Dedifferentiated amniotic fluid mesenchymal stem cell (primary cell): ENCODE measurements around the gene ARMC9.

Experiments used
- DNase-seq: peaks from one replicate; pipeline ENCODE4 v3.0.0-alpha.2; 2016; ENCODE audit errors: extremely low spot score

The ARMC9 gene

GRCh38 chr2:231204581-231204980 lies 6.2 kb downstream of the ARMC9 start:
- DNase-seq = no peak

GRCh38 chr2:231207734-231208133 lies 9.3 kb downstream of the ARMC9 start:
- no peak for DNase-seq

GRCh38 chr2:231210782-231211181 lies 12.4 kb downstream of the ARMC9 start:
- DNase-seq = no peak

GRCh38 chr2:231211486-231211885 lies 13.1 kb downstream of the ARMC9 start:
- no peak for DNase-seq

GRCh38 chr2:231212329-231212845 lies 14.0 kb downstream of the ARMC9 start:
- no peak for DNase-seq

GRCh38 chr2:231213931-231214642 lies 15.7 kb downstream of the ARMC9 start:
- no peak for DNase-seq

GRCh38 chr2:231218366-231218765 lies 19.9 kb downstream of the ARMC9 start:
- no peak for DNase-seq

GRCh38 chr2:231219289-231219688 lies 20.9 kb downstream of the ARMC9 start:
- DNase-seq = no peak

GRCh38 chr2:231221761-231222160 lies 23.3 kb downstream of the ARMC9 start:
- DNase-seq = no peak

- peak; percentile 72 for DNase-seq
Measured at GRCh38 chr2:231222318-231223000, 24.0 kb downstream of the ARMC9 start.

GRCh38 chr2:231223001-231223375 lies 24.6 kb downstream of the ARMC9 start:
- no peak for DNase-seq

GRCh38 chr2:231223458-231223976 lies 25.1 kb downstream of the ARMC9 start:
- no peak for DNase-seq

GRCh38 chr2:231227310-231228162 lies 29.1 kb downstream of the ARMC9 start:
- DNase-seq = peak; percentile 88

- no peak for DNase-seq
Measured at GRCh38 chr2:231228223-231228622, 29.8 kb downstream of the ARMC9 start.

- no peak for DNase-seq
Measured at GRCh38 chr2:231228974-231229529, 30.6 kb downstream of the ARMC9 start.

GRCh38 chr2:231235217-231235616 lies 36.8 kb downstream of the ARMC9 start:
- no peak for DNase-seq

GRCh38 chr2:231238689-231239088 lies 40.3 kb downstream of the ARMC9 start:
- no peak for DNase-seq

- no peak for DNase-seq
Measured at GRCh38 chr2:231239751-231240150, 41.3 kb downstream of the ARMC9 start.

- DNase-seq = no peak
Measured at GRCh38 chr2:231241755-231242507, 43.5 kb downstream of the ARMC9 start.

- DNase-seq = no peak
Measured at GRCh38 chr2:231243866-231244265, 45.4 kb downstream of the ARMC9 start.
